K562 treated with DMSO at 1 percent for 24 hours (cell line): Measurements from ENCODE around the gene SEPTIN1. TPM values are rescaled to one million over a fixed set of nuclear protein-coding genes. Genes with fewer than 3 reads are reported as not detected.

ENCODE experiments used
- total RNA-seq: library from RNA; unstranded; fragments of 300-600 nt; gene quantifications from 2 replicates; pipeline ENCODE4 v1.2.3, GENCODE V29; 2022; ENCODE audit warnings: low read depth; ENCODE audit not compliant: insufficient read depth

The SEPTIN1 gene, protein sequence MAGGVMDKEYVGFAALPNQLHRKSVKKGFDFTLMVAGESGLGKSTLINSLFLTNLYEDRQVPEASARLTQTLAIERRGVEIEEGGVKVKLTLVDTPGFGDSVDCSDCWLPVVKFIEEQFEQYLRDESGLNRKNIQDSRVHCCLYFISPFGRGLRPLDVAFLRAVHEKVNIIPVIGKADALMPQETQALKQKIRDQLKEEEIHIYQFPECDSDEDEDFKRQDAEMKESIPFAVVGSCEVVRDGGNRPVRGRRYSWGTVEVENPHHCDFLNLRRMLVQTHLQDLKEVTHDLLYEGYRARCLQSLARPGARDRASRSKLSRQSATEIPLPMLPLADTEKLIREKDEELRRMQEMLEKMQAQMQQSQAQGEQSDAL
- 2.6 TPM in 2 replicates for total RNA-seq

DNA sequence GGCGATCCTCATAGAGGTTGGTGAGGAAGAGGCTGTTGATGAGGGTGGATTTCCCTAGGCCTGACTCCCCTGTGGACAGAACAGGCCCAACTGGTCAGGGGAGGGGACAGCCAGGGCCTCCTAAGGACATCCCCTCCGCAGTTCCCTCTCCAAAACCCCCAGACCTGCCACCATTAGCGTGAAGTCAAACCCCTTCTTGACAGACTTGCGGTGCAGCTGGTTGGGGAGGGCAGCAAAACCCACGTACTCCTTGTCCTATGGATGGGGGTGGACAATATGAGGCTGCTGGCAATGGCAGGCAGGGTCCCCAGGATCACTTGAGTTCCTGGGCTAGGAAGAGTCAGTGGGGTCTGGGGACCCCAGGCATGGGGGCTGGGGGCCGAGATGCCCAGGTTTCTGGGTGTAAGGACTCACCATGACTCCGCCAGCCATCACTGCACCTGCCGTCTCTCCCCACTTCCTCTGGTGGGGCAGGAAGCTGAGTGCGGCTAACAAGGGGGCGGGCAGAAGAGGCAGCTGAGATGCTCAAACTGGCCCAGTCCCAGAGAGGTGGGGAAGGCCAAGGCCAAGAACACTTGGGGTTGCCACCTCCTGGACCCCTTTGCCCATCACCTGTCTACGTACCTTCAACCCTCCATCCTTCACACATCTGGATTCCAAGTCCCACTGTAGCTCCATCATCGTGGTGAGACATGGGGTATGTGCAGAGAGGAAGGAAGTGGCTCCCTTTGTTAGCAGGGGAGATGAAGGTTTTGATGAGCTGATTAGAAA, at the start of gene SEPTIN1:
Gene SEPTIN1, minus strand, starts transcription at position 451 of the 771 bp plus-strand sequence. Its CDS starts 19 bp downstream, at position 432.

GRCh38 chr16:30429678-30430427, 47.5 kb upstream of the SEPTIN1 start, which contains the start of gene DCTPP1:
DCTPP1 (minus strand) TSS chr16:30430030; CDS start chr16:30429980, 50 bp downstream.

GRCh38 chr16:30407102-30407803, 24.9 kb upstream of the SEPTIN1 start, which contains the start of gene ZNF771:
ZNF771 (plus strand) TSS chr16:30407606; CDS start chr16:30408054, 448 bp downstream.

DNA sequence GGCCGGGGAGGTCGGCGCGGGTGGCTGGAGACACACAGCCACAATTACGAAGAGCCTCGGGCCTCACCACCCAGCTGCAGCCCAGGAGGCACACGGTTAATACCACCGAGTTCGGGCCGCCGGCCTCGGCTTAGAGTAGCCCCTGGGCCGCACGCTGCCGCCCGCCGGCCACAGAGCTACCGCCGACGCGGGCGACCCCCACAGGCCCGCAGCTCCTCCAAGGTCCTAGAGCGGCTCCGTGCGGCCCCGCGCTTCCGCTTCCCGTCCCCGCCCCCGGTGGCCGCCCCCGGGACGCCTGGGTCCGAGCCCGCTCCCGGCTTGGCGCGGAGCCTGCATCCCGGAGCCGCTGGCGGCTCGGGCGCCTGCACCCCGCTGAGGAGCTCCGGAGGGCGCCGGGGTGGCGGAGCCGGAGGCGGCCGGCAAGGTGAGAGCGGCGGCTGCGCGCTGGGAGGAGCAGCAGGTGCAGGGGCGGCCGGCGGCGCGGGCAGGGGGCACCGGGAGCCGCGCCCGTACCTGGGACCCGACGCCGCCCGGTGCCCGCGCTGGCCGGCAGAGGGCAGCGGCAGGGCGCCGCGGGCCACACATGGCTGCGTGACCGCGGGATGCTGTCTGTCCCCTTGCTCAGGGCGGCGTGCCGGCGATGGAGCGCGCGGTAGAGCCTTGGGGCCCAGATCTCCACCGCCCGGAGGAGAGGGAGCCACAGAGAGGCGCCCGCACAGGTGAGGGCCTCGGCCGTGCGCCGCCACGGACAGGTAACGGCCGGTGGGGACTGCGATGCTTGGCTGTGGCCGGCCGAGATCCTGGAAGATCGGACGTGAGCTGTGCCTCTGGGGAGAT, 13.0 kb upstream of the SEPTIN1 start, which contains the start of gene ZNF48:
Gene ZNF48, plus strand, starts transcription at position 266 of the 837 bp plus-strand sequence. Its CDS starts 375 bp downstream, at position 641.

DNA sequence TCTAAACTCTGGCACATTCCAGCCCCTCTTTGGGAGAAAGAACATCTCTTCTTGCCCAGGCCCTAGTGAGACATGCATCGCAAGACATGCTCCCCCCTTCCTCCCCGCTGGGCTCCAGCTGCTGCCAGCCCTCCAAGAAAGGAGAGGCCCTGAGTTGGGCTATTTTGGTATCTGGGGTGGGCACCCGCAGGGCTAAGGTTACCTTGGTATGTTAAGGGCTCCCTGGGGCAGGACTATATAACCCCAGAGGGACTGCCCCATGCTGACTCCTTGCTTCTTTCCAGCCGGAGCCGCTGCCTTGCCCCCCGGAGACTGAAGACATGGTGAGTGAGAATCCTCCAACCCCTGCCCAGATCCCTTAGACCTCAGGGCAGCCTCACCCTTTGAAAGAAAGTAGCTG, 7.8 kb downstream of the SEPTIN1 start, which contains the start of gene MYL11:
Gene MYL11, plus strand, starts transcription at position 265 of the 400 bp plus-strand sequence. Its CDS starts 56 bp downstream, at position 321.

GRCh38 chr16:30370456-30371247, 11.7 kb downstream of the SEPTIN1 start, which contains the start of gene TBC1D10B:
TBC1D10B (minus strand) TSS chr16:30370494; CDS start chr16:30370183, 311 bp downstream.

DNA sequence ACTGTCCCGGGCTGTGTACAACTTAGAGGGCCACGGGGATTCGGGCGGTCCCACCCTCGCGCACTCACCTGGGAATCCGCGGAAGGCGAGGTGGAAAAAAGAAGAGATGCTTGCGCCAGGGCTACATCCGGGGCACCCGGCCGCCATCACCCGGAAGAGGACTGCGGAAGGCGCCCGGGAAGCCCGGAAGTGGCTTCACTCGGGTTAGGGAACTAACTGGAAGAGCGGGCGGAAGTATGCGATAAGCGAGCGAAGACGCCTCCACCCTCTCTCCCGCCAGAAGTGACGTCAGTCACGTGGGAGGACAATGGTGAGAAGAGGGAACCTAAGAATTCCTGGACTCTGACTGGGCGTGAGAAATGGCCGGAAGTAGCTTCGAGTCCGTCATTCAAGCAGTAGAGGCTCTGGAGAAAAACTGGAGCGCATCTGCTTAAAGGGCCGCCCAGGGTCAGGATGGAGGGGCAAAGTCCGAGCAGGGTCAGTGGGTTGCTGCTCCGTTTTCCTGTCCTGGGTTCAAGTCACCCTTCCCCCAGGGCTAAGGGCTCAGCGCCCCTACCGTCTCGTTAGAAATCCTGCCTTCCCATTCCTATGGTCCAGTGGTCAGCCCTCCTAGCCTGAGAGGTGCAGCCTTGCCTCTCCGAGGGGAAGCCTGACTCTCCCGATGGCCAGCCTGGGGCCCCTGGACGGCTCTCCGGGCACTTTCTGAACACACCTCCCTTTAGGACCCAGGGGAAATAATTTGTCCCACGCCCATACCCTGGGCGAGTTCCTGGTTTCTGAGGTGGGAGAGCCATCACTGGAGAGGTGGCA, 27.0 kb downstream of the SEPTIN1 start, which contains the start of gene CD2BP2:
Gene CD2BP2, minus strand, starts transcription at position 165 of the 810 bp plus-strand sequence. CDS start 627 bp downstream, outside the sequence.

Other genes with a start within 250 kb of the SEPTIN1 start
- gene CORO1A, start 199.0 kb downstream of the SEPTIN1 start, total RNA-seq, result 61.6 and 77.8 TPM in 2 replicates
- 55.1 and 63.9 TPM in 2 replicates for gene BOLA2B, start 188.9 kb downstream of the SEPTIN1 start, total RNA-seq
- 90.4 and 95.5 TPM in 2 replicates for gene SLX1A, start 188.7 kb downstream of the SEPTIN1 start, total RNA-seq
- 4.1 TPM in 1 of 2 replicates, not detected in the other for gene SULT1A3, start 183.3 kb downstream of the SEPTIN1 start, total RNA-seq
- 0.41 and 1.0 TPM in 2 replicates for gene NPIPB13, start 134.1 kb downstream of the SEPTIN1 start, total RNA-seq
- 40.1 and 42.1 TPM in 2 replicates for gene CD2BP2, start 27.3 kb downstream of the SEPTIN1 start, total RNA-seq
- gene TBC1D10B, start 12.1 kb downstream of the SEPTIN1 start, total RNA-seq, result 78.2 and 80.1 TPM in 2 replicates
- gene MYL11, start 7.8 kb downstream of the SEPTIN1 start, total RNA-seq, result 0.90 TPM in 1 of 2 replicates, not detected in the other
- 11.8 and 12.2 TPM in 2 replicates for gene ZNF48, start 12.9 kb upstream of the SEPTIN1 start, total RNA-seq
- 22.0 and 26.2 TPM in 2 replicates for gene ZNF771, start 25.0 kb upstream of the SEPTIN1 start, total RNA-seq
- gene DCTPP1, start 47.5 kb upstream of the SEPTIN1 start, total RNA-seq, result 66.8 and 67.1 TPM in 2 replicates
- gene SEPHS2, start 63.3 kb upstream of the SEPTIN1 start, total RNA-seq, result 88.1 and 90.4 TPM in 2 replicates
- not detected in 2 replicates for gene ITGAL, start 90.2 kb upstream of the SEPTIN1 start, total RNA-seq
- 79.0 and 80.1 TPM in 2 replicates for gene ZNF768, start 144.0 kb upstream of the SEPTIN1 start, total RNA-seq
- gene ZNF747, start 152.3 kb upstream of the SEPTIN1 start, total RNA-seq, result 4.0 and 5.9 TPM in 2 replicates
- 11.6 and 14.7 TPM in 2 replicates for gene ZNF764, start 175.8 kb upstream of the SEPTIN1 start, total RNA-seq
- 11.1 and 12.9 TPM in 2 replicates for gene ZNF688, start 189.2 kb upstream of the SEPTIN1 start, total RNA-seq
- gene ZNF785, start 203.1 kb upstream of the SEPTIN1 start, total RNA-seq, result 4.4 and 5.6 TPM in 2 replicates
- gene ZNF689, start 227.8 kb upstream of the SEPTIN1 start, total RNA-seq, result 12.7 and 15.4 TPM in 2 replicates